H9 (cell line): Measurements from ENCODE around the gene ICE2. TPM values are rescaled to one million over a fixed set of nuclear protein-coding genes. Genes with fewer than 3 reads are reported as not detected.

Source experiments
- DNase-seq: peaks from one replicate; pipeline ENCODE4 v3.0.0-alpha.2; 2017
- H2AFZ ChIP-seq: one replicate; pipeline ENCODE4 v1.6.1; 2013; ENCODE audit warnings: mild to moderate bottlenecking, low read length, control low read depth, moderate library complexity
- H2AK5ac ChIP-seq: 2 replicates; pipeline ENCODE4 v1.6.1; 2013; ENCODE audit warnings: low read length, control low read depth, mixed read lengths; ENCODE audit not compliant: insufficient read length
- H2BK120ac ChIP-seq: one replicate; pipeline ENCODE4 v1.6.1; 2013; ENCODE audit warnings: low read depth, mild to moderate bottlenecking, low read length, control low read depth, inconsistent platforms; ENCODE audit not compliant: poor library complexity, severe bottlenecking
- H2BK12ac ChIP-seq: 2 replicates; pipeline ENCODE4 v1.6.1; 2013; ENCODE audit warnings: low read length, control low read depth, mixed read lengths, low read depth; ENCODE audit not compliant: insufficient read length
- H2BK15ac ChIP-seq: 2 replicates; pipeline ENCODE4 v1.6.1; 2013; ENCODE audit warnings: low read depth, low read length, control low read depth
- H2BK20ac ChIP-seq: one replicate; pipeline ENCODE4 v1.6.1; 2013; ENCODE audit warnings: low read depth, mild to moderate bottlenecking, low read length, control low read depth, inconsistent platforms; ENCODE audit not compliant: poor library complexity, severe bottlenecking
- H2BK5ac ChIP-seq: 2 replicates; pipeline ENCODE4 v1.6.1; 2013; ENCODE audit warnings: low read length, control low read depth, mixed read lengths; ENCODE audit not compliant: insufficient read length
- H3K14ac ChIP-seq: 2 replicates; pipeline ENCODE4 v1.6.1; 2013; ENCODE audit warnings: low read length, control low read depth; ENCODE audit not compliant: insufficient read depth
- H3K18ac ChIP-seq: 2 replicates; pipeline ENCODE4 v1.6.1; 2013; ENCODE audit warnings: low read depth, mild to moderate bottlenecking, mixed read lengths, low read length, control low read depth; ENCODE audit not compliant: insufficient read length
- H3K23ac ChIP-seq: 2 replicates; pipeline ENCODE4 v1.6.1; 2013; ENCODE audit warnings: low read length, control low read depth, mixed read lengths, low read depth; ENCODE audit not compliant: insufficient read length
- H3K23me2 ChIP-seq: 2 replicates; pipeline ENCODE4 v1.6.1; 2013; ENCODE audit warnings: low read depth, mild to moderate bottlenecking, mixed read lengths, low read length, control low read depth; ENCODE audit not compliant: insufficient read length, poor library complexity, severe bottlenecking
- H3K27ac ChIP-seq: 2 replicates; pipeline ENCODE4 v1.5.1; 2013; ENCODE audit warnings: low read length, control low read depth, mixed read lengths, low read depth; ENCODE audit not compliant: insufficient read length
- H3K27me3 ChIP-seq: 2 replicates; pipeline ENCODE4 v1.6.1; 2013; ENCODE audit warnings: low read length, control low read depth, inconsistent platforms; ENCODE audit not compliant: insufficient read depth
- H3K4ac ChIP-seq: 2 replicates; pipeline ENCODE4 v1.6.1; 2013; ENCODE audit warnings: low read depth, mild to moderate bottlenecking, control low read depth, inconsistent platforms, low read length, moderate library complexity
- H3K4me1 ChIP-seq: 2 replicates; pipeline ENCODE4 v1.6.1; 2013; ENCODE audit warnings: low read length, control low read depth, inconsistent platforms; ENCODE audit not compliant: insufficient read depth
- H3K4me2 ChIP-seq: 2 replicates; pipeline ENCODE4 v1.6.1; 2013; ENCODE audit warnings: low read length, control low read depth, mixed read lengths; ENCODE audit not compliant: insufficient read length, insufficient read depth
- H3K56ac ChIP-seq: 2 replicates; pipeline ENCODE4 v1.6.1; 2013; ENCODE audit warnings: low read depth, mild to moderate bottlenecking, mixed read lengths, low read length, control low read depth; ENCODE audit not compliant: insufficient read length
- H3K79me1 ChIP-seq: 2 replicates; pipeline ENCODE4 v1.6.1; 2013; ENCODE audit warnings: low read depth, mild to moderate bottlenecking, moderate library complexity, low read length, control low read depth, inconsistent platforms; ENCODE audit not compliant: insufficient read depth, poor library complexity, severe bottlenecking
- H3K79me2 ChIP-seq: 2 replicates; pipeline ENCODE4 v1.6.1; 2013; ENCODE audit warnings: low read length, control low read depth, inconsistent platforms; ENCODE audit not compliant: insufficient read depth
- H3K9ac ChIP-seq: 2 replicates; pipeline ENCODE4 v1.6.1; 2013; ENCODE audit warnings: low read length, control low read depth, mixed read lengths; ENCODE audit not compliant: insufficient read length; ENCODE audit errors: extremely low read depth
- H3K9me3 ChIP-seq: one replicate; pipeline ENCODE4 v1.6.1; 2013; ENCODE audit warnings: low read depth, low read length, inconsistent platforms; ENCODE audit not compliant: control insufficient read depth
- H3T11ph ChIP-seq: one replicate; pipeline ENCODE4 v1.6.1; 2013; ENCODE audit warnings: mild to moderate bottlenecking, low read length, control low read depth, inconsistent platforms
- H4K20me1 ChIP-seq: one replicate; pipeline ENCODE4 v1.6.1; 2013; ENCODE audit not compliant: control insufficient read depth, insufficient read length, insufficient read depth
- H4K5ac ChIP-seq: 2 replicates; pipeline ENCODE4 v1.6.1; 2013; ENCODE audit warnings: low read depth, mild to moderate bottlenecking, mixed read lengths, low read length, control low read depth; ENCODE audit not compliant: insufficient read length
- H4K8ac ChIP-seq: replicated peaks from 2 replicates; pipeline ENCODE4 v1.6.1; 2013; ENCODE audit warnings: low read length, control low read depth, mixed read lengths, low read depth; ENCODE audit not compliant: insufficient read length
- H4K91ac ChIP-seq: 2 replicates; pipeline ENCODE4 v1.6.1; 2013; ENCODE audit warnings: low read depth, mild to moderate bottlenecking, moderate library complexity, mixed read lengths, low read length, control low read depth; ENCODE audit not compliant: insufficient read length
- H3K27ac Mint-ChIP-seq, 3 experiments: 2 replicates in 2 of 3; 3 replicates in 1 of 3; pipeline ENCODE4 v1.8.0; 2020 to 2021; ENCODE audit warnings: mixed read lengths in 3 of 3, mild to moderate bottlenecking in 1 of 3, moderate library complexity in 1 of 3
- H3K27me3 Mint-ChIP-seq: 2 replicates; pipeline ENCODE4 v1.8.0; 2021; ENCODE audit warnings: low read depth, mild to moderate bottlenecking, moderate library complexity, mixed read lengths
- H3K36me3 Mint-ChIP-seq, 3 experiments: 2 replicates in 2 of 3; 3 replicates in 1 of 3; pipeline ENCODE4 v1.8.0; 2020 to 2021; ENCODE audit warnings: low read depth in 3 of 3, mixed read lengths in 3 of 3; ENCODE audit not compliant: insufficient read depth in 1 of 3
- H3K4me1 Mint-ChIP-seq, 2 experiments: 2 replicates each; pipeline ENCODE4 v1.8.0; 2020; ENCODE audit warnings: mixed read lengths in 2 of 2
- H3K4me3 Mint-ChIP-seq, 2 experiments: 2 replicates in 1 of 2; 3 replicates in 1 of 2; pipeline ENCODE4 v1.8.0; 2020 to 2021; ENCODE audit warnings: mild to moderate bottlenecking in 2 of 2, mixed read lengths in 2 of 2, moderate library complexity in 1 of 2
- H3K9me3 Mint-ChIP-seq, 2 experiments: 2 replicates in 1 of 2; 3 replicates in 1 of 2; pipeline ENCODE4 v1.8.0; 2020; ENCODE audit warnings: mild to moderate bottlenecking in 2 of 2, mixed read lengths in 2 of 2, moderate library complexity in 1 of 2
- CTCF ChIP-seq: fragments of 200-600 bp; sonication (generic); conservative IDR thresholded peaks from 3 replicates; pipeline ENCODE4 v1.8.0; 2021; ENCODE audit warnings: antibody characterized with exemption, mild to moderate bottlenecking
- WGBS: extraction: QIAGEN DNeasy Blood & Tissue Kit; methylation state at CpG from one replicate; pipeline ENCODE4 v1.1.7; 2013; ENCODE audit warnings: missing lambda C conversion rate, low lambda C conversion rate, mixed read lengths; ENCODE audit not compliant: insufficient read length; ENCODE audit errors: extremely low coverage; 5-methylcytosine and 5-hydroxymethylcytosine counted together
- total RNA-seq: library from RNA; stranded (reverse); gene quantifications from 2 replicates; pipeline ENCODE4 v1.2.1, GENCODE V29; 2021

The ICE2 gene
- total RNA-seq, 1 experiment from 2014 or later: 76.3 TPM

GRCh38 chr15:60381148-60381788, 97.7 kb downstream of the ICE2 start:
- H3K4me3 Mint-ChIP-seq: no peak overlapping the region
- peaks cover 0 to 14% (median 5%) of the 10 kb centered on the region in 3 experiments; a peak in 3 of 7 replicates for H3K36me3 Mint-ChIP-seq

More at GRCh38 chr15:60381148-60381788, 97.7 kb downstream of the ICE2 start:
- no peak overlapping the region for H3T11ph ChIP-seq
- peaks cover 0 to 2% of the 10 kb centered on the region in 2 experiments; a peak in 1 of 4 replicates for H3K4me1 Mint-ChIP-seq
- no peaks in the 10 kb centered on the region for H3K4me1 ChIP-seq
- H3K79me1 ChIP-seq: no peaks in the 10 kb centered on the region
- H3K79me2 ChIP-seq: no peaks in the 10 kb centered on the region
- H2AFZ ChIP-seq: no peak overlapping the region
- H3K9ac ChIP-seq: no peak overlapping the region
- no peak overlapping the region for H3K27ac Mint-ChIP-seq
- no peak for DNase-seq
- no peak overlapping the region for H2BK20ac ChIP-seq
- no peak overlapping the region for H4K91ac ChIP-seq
- no peak overlapping the region for H3K4ac ChIP-seq
- no CpG with 5 or more reads among the region's 8 CpGs for WGBS
- no peak overlapping the region for H3K14ac ChIP-seq
- peaks cover 2% of the 10 kb centered on the region; the same call in 1 of the 2 replicates for H3K27me3 Mint-ChIP-seq
- H3K4me2 ChIP-seq: no peak overlapping the region
- H4K20me1 ChIP-seq: no peaks in the 10 kb centered on the region
- H3K56ac ChIP-seq: no peak overlapping the region
- H3K18ac ChIP-seq: no peak overlapping the region
- H3K9me3 ChIP-seq: no peaks in the 10 kb centered on the region
- H3K23me2 ChIP-seq: no peaks in the 10 kb centered on the region
- H2BK12ac ChIP-seq: no peak overlapping the region
- H2BK120ac ChIP-seq: no peak overlapping the region
- no peak overlapping the region for H3K23ac ChIP-seq
- H3K27me3 ChIP-seq: no peaks in the 10 kb centered on the region
- H2BK15ac ChIP-seq: no peak overlapping the region
- TF ChIP-seq CTCF: no peak
- H2AK5ac ChIP-seq: no peak overlapping the region
- H4K5ac ChIP-seq: no peak overlapping the region
- H2BK5ac ChIP-seq: no peak overlapping the region
- no peak overlapping the region for H4K8ac ChIP-seq
- H3K27ac ChIP-seq: no peak overlapping the region
- no peaks in the 10 kb centered on the region for H3K9me3 Mint-ChIP-seq
